Calu3 (cell line): ENCODE results near the gene TMEM39B. TPM values are rescaled to one million over a fixed set of nuclear protein-coding genes. Genes with fewer than 3 reads are reported as not detected.
"Not testable (repeated sequence)": the region's sequence is repeated elsewhere in the genome, so short reads cannot be mapped to it uniquely, and the experiment has no call there.

Experiments
- BruUV-seq: library from RNA; stranded (reverse); fragments of 400-500 nt; replicated peaks from 2 replicates; lab custom pipeline; 2021; lab: Mats Ljungman, UMichigan
- CTCF ChIA-PET: fragments of 300-600 bp; sonication (Branson Sonifier 250); formaldehyde crosslinking; loops from one replicate; lab custom pipeline; 2022; ENCODE audit warnings: antibody characterized with exemption; lab: Charles Lee
- DNase-seq: peaks from one replicate; pipeline ENCODE4 v3.0.0; 2022
- H3K27ac Mint-ChIP-seq: one replicate; pipeline ENCODE4 v1.8.0; 2022; ENCODE audit warnings: mixed read lengths; ENCODE audit not compliant: unreplicated experiment
- H3K27me3 Mint-ChIP-seq: one replicate; pipeline ENCODE4 v1.8.0; 2022; ENCODE audit warnings: mixed read lengths; ENCODE audit not compliant: unreplicated experiment
- H3K36me3 Mint-ChIP-seq: one replicate; pipeline ENCODE4 v1.8.0; 2022; ENCODE audit warnings: mild to moderate bottlenecking, moderate library complexity, mixed read lengths; ENCODE audit not compliant: insufficient read depth, unreplicated experiment
- H3K4me1 Mint-ChIP-seq: one replicate; pipeline ENCODE4 v1.8.0; 2022; ENCODE audit warnings: mild to moderate bottlenecking, low read depth, mixed read lengths; ENCODE audit not compliant: unreplicated experiment
- H3K4me3 Mint-ChIP-seq: one replicate; pipeline ENCODE4 v1.8.0; 2022; ENCODE audit warnings: mild to moderate bottlenecking, low read depth, moderate library complexity, mixed read lengths; ENCODE audit not compliant: unreplicated experiment
- H3K9me3 Mint-ChIP-seq: one replicate; pipeline ENCODE4 v1.8.0; 2022; ENCODE audit warnings: low read depth, mixed read lengths; ENCODE audit not compliant: unreplicated experiment
- CTCF ChIP-seq: fragments of 200-600 bp; IDR thresholded peaks from one replicate; pipeline ENCODE4 v1.8.0; 2022; ENCODE audit warnings: antibody characterized with exemption; ENCODE audit not compliant: unreplicated experiment
- intact Hi-C: fragments of 100-400 bp; cut with micrococcal nuclease; formaldehyde crosslinking; loops from one replicate; pipeline ENCODE4 v1.10.0; 2022; ENCODE audit not compliant: unreplicated experiment
- total RNA-seq: library from RNA; stranded (reverse); gene quantifications from 2 replicates; pipeline ENCODE4 v1.2.3, GENCODE V29; 2022

TMEM39B gene
- total RNA-seq, 1 experiment from 2014 or later: 19.5 TPM

GRCh38 chr1:32114420-32114819 lies 41.7 kb downstream of the TMEM39B start:
- Mint-ChIP-seq H3K27ac (no peak overlapping the region), H3K4me3 (no peak overlapping the region), H3K9me3 (no peaks in the 10 kb centered on the region), H3K27me3 (no peaks in the 10 kb centered on the region), H3K36me3 (peaks cover 19% of the 10 kb centered on the region), H3K4me1 (peaks cover 18% of the 10 kb centered on the region)
- BruUV-seq: no TSS peak
- CTCF ChIA-PET: interaction anchor here (1.1 kb wide), 1 partner anchor 21 kb away, joined by 3 read pairs; no protein-coding TSS in a partner anchor
- no peak for DNase-seq
- no peak for TF ChIP-seq CTCF
- intact Hi-C loops: no loop called here

GRCh38 chr1:32115496-32115895 lies 42.8 kb downstream of the TMEM39B start:
- CTCF ChIA-PET: no interaction called here
- BruUV-seq: no TSS peak
- intact Hi-C loops: no loop called here
- no peak for TF ChIP-seq CTCF
- H3K27me3 Mint-ChIP-seq: no peaks in the 10 kb centered on the region
- peaks cover 18% of the 10 kb centered on the region for H3K4me1 Mint-ChIP-seq
- peaks cover 16% of the 10 kb centered on the region for H3K36me3 Mint-ChIP-seq
- no peak overlapping the region for H3K27ac Mint-ChIP-seq
- no peak for DNase-seq
- H3K9me3 Mint-ChIP-seq: no peaks in the 10 kb centered on the region
- no peak overlapping the region for H3K4me3 Mint-ChIP-seq

- H3K9me3 Mint-ChIP-seq: no peaks in the 10 kb centered on the region
- peaks cover 21% of the 10 kb centered on the region for H3K4me1 Mint-ChIP-seq
- no peak overlapping the region for H3K27ac Mint-ChIP-seq
- no peak for TF ChIP-seq CTCF
- peaks cover 16% of the 10 kb centered on the region for H3K36me3 Mint-ChIP-seq
- CTCF ChIA-PET: interaction anchor here (0.7 kb wide), 1 partner anchor 24 kb away, joined by 3 read pairs; no protein-coding TSS in a partner anchor
- no TSS peak for BruUV-seq
- H3K4me3 Mint-ChIP-seq: no peak overlapping the region
- intact Hi-C loops: no loop called here
- H3K27me3 Mint-ChIP-seq: no peaks in the 10 kb centered on the region
- DNase-seq: no peak
Measured at GRCh38 chr1:32116531-32116930, 43.8 kb downstream of the TMEM39B start.

GRCh38 chr1:32122151-32122550 lies 49.4 kb downstream of the TMEM39B start:
- Mint-ChIP-seq H3K9me3 (no peaks in the 10 kb centered on the region), H3K4me1 (peaks cover 24% of the 10 kb centered on the region), H3K4me3 (no peak overlapping the region), H3K27me3 (no peaks in the 10 kb centered on the region), H3K36me3 (peaks cover 17% of the 10 kb centered on the region), H3K27ac (no peak overlapping the region)
- no peak for TF ChIP-seq CTCF
- BruUV-seq: no TSS peak
- no peak for DNase-seq
- intact Hi-C loops: no loop called here
- CTCF ChIA-PET: interaction anchor here (1.2 kb wide), 1 partner anchor 37 kb away, joined by 8 read pairs; no protein-coding TSS in a partner anchor

GRCh38 chr1:32123361-32123760 lies 50.6 kb downstream of the TMEM39B start:
- Mint-ChIP-seq H3K4me1 (peaks cover 24% of the 10 kb centered on the region), H3K36me3 (peaks cover 13% of the 10 kb centered on the region)
- H3K9me3 Mint-ChIP-seq, H3K27me3 Mint-ChIP-seq, DNase-seq, H3K4me3 Mint-ChIP-seq, H3K27ac Mint-ChIP-seq, BruUV-seq, intact Hi-C loops: not testable (repeated sequence)
- CTCF ChIA-PET: interaction anchor here (0.7 kb wide), 1 partner anchor 51 kb away, joined by 3 read pairs; no protein-coding TSS in a partner anchor
